Natural killer cell (primary cell): ENCODE measurements around the gene LRRN2. TPM values are rescaled to one million over a fixed set of nuclear protein-coding genes. Genes with fewer than 3 reads are reported as not detected.

Source experiments
- ATAC-seq, 3 donors: fragments of 150-1000 bp in 2 of 3; fragments of 200-7000 bp in 1 of 3; cut with Tn5 transposase; 1 replicate in 1 of 3; 2 replicates in 2 of 3; pipeline ENCODE4 v1.10.0; 2021; ENCODE audit warnings: mild to moderate bottlenecking in 2 of 3, moderate library complexity in 2 of 3
- DNase-seq, 2 donors: peaks; one replicate each; pipeline versions ENCODE4 v3.0.0 to v3.0.0-alpha.2; 2013 to 2021; ENCODE audit warnings: mixed read lengths in 1 of 2
- H3K27ac ChIP-seq: one replicate; pipeline ENCODE4 v1.5.1; 2013; ENCODE audit warnings: mild to moderate bottlenecking, low read length
- H3K27me3 ChIP-seq: one replicate; pipeline ENCODE4 v1.6.1; 2013; ENCODE audit warnings: low read length; ENCODE audit not compliant: control insufficient read depth, insufficient read depth
- H3K36me3 ChIP-seq: one replicate; pipeline ENCODE4 v1.6.1; 2013; ENCODE audit warnings: low read length; ENCODE audit not compliant: control insufficient read depth, insufficient read depth
- H3K4me1 ChIP-seq: one replicate; pipeline ENCODE4 v1.6.1; 2013; ENCODE audit warnings: low read length; ENCODE audit not compliant: control insufficient read depth, insufficient read depth
- H3K4me3 ChIP-seq: one replicate; pipeline ENCODE4 v1.5.1; 2013; ENCODE audit warnings: low read length
- H3K9me3 ChIP-seq: one replicate; pipeline ENCODE4 v1.6.1; 2013; ENCODE audit warnings: low read length; ENCODE audit not compliant: control insufficient read depth, insufficient read depth
- H3K27ac Mint-ChIP-seq, 2 donors: one replicate each; pipeline ENCODE4 v1.8.0; 2022; ENCODE audit warnings: mild to moderate bottlenecking in 2 of 2, mixed read lengths in 2 of 2, moderate library complexity in 1 of 2
- H3K27me3 Mint-ChIP-seq, 2 donors: one replicate each; pipeline ENCODE4 v1.8.0; 2022; ENCODE audit warnings: low read depth in 2 of 2, mixed read lengths in 2 of 2
- H3K36me3 Mint-ChIP-seq: one replicate; pipeline ENCODE4 v1.8.0; 2022; ENCODE audit warnings: mixed read lengths
- H3K4me1 Mint-ChIP-seq, 2 donors: one replicate each; pipeline ENCODE4 v1.8.0; 2022; ENCODE audit warnings: mixed read lengths in 2 of 2
- H3K4me3 Mint-ChIP-seq: one replicate; pipeline ENCODE4 v1.8.0; 2022; ENCODE audit warnings: mild to moderate bottlenecking, moderate library complexity, mixed read lengths
- H3K9me3 Mint-ChIP-seq, 2 donors: one replicate each; pipeline ENCODE4 v1.8.0; 2022; ENCODE audit warnings: mixed read lengths in 2 of 2
- CTCF ChIP-seq: fragments of 200-600 bp; IDR thresholded peaks from one replicate; pipeline ENCODE4 v1.8.0; 2022; ENCODE audit warnings: antibody characterized with exemption
- WGBS: methylation state at CpG from one replicate; pipeline ENCODE4 v1.1.7; 2013; ENCODE audit warnings: missing lambda C conversion rate; ENCODE audit not compliant: insufficient coverage; 5-methylcytosine and 5-hydroxymethylcytosine counted together
- intact Hi-C: fragments of 100-400 bp; cut with micrococcal nuclease; formaldehyde crosslinking; loops from one replicate; pipeline ENCODE4 v1.14.2; 2022
- total RNA-seq, 4 donors: library from RNA; stranded (reverse); fragments of 120-200 nt in 1 of 4; gene quantifications; one replicate each; pipeline versions ENCODE4 v1.2.3 to v1.2.4, GENCODE V29; 2013 to 2022

The LRRN2 gene
- total RNA-seq, 3 donors from 2014 or later (not counting 1 experiment from before 2014, with no cell fraction given) = 0.10 to 0.27 TPM; not detected in 1

- H3K4me1 Mint-ChIP-seq = peaks cover 0 to 7% of the 10 kb centered on the region in 2 donors
- ATAC-seq (no peak), DNase-seq (no peak)
- no peaks in the 10 kb centered on the region for H3K36me3 ChIP-seq
- H3K9me3 Mint-ChIP-seq = no peaks in the 10 kb centered on the region
- TF ChIP-seq CTCF = no peak
- H3K27me3 Mint-ChIP-seq = peaks cover 11% of the 10 kb centered on the region in 2 donors
- intact Hi-C loops = no loop called here
- no peaks in the 10 kb centered on the region for H3K27me3 ChIP-seq
- no peak overlapping the region for H3K4me3 Mint-ChIP-seq
- no peak overlapping the region for H3K27ac Mint-ChIP-seq
- H3K36me3 Mint-ChIP-seq = no peaks in the 10 kb centered on the region
- H3K27ac ChIP-seq = no peak overlapping the region
- H3K9me3 ChIP-seq = no peaks in the 10 kb centered on the region
- no peak overlapping the region for H3K4me3 ChIP-seq
- WGBS = 81% methylated on average over 3 of the region's 3 CpGs
- no peaks in the 10 kb centered on the region for H3K4me1 ChIP-seq
Measured at GRCh38 chr1:204645251-204645650, 40.3 kb downstream of the LRRN2 start.

GRCh38 chr1:204643503-204643902 is 42.0 kb downstream of the LRRN2 start:
- Histone ChIP-seq H3K36me3 (no peaks in the 10 kb centered on the region), H3K4me3 (no peak overlapping the region), H3K27ac (no peak overlapping the region), H3K9me3 (no peaks in the 10 kb centered on the region), H3K4me1 (no peaks in the 10 kb centered on the region), H3K27me3 (no peaks in the 10 kb centered on the region)
- intact Hi-C loops = no loop called here
- Mint-ChIP-seq H3K36me3 (no peaks in the 10 kb centered on the region), H3K27ac (no peak overlapping the region), H3K9me3 (no peaks in the 10 kb centered on the region), H3K27me3 (peaks cover 11% of the 10 kb centered on the region in 2 donors), H3K4me3 (no peak overlapping the region), H3K4me1 (peaks cover 0 to 7% of the 10 kb centered on the region in 2 donors)
- TF ChIP-seq CTCF = no peak
- ATAC-seq (no peak), DNase-seq (no peak)
- WGBS = 81% methylated on average over 6 of the region's 6 CpGs

GRCh38 chr1:204641936-204642335 is 43.6 kb downstream of the LRRN2 start:
- 90% methylated on average over 3 of the region's 3 CpGs for WGBS
- intact Hi-C loops = no loop called here
- Mint-ChIP-seq H3K27ac (no peak overlapping the region), H3K4me1 (peaks cover 0 to 2% of the 10 kb centered on the region in 2 donors), H3K9me3 (no peaks in the 10 kb centered on the region), H3K36me3 (no peaks in the 10 kb centered on the region), H3K27me3 (peaks cover 11% of the 10 kb centered on the region in 2 donors), H3K4me3 (no peak overlapping the region)
- no peaks in the 10 kb centered on the region for H3K36me3 ChIP-seq
- H3K27ac ChIP-seq = no peak overlapping the region
- ATAC-seq (no peak), DNase-seq (no peak)
- no peak overlapping the region for H3K4me3 ChIP-seq
- no peak for TF ChIP-seq CTCF
- H3K9me3 ChIP-seq = no peaks in the 10 kb centered on the region
- H3K4me1 ChIP-seq = no peaks in the 10 kb centered on the region
- H3K27me3 ChIP-seq = no peaks in the 10 kb centered on the region

- no peak overlapping the region for H3K4me3 ChIP-seq
- intact Hi-C loops = no loop called here
- no CpG with 5 or more reads among the region's 1 CpG for WGBS
- Mint-ChIP-seq H3K36me3 (no peaks in the 10 kb centered on the region), H3K27ac (no peak overlapping the region), H3K4me3 (no peak overlapping the region), H3K9me3 (no peaks in the 10 kb centered on the region), H3K4me1 (no peaks in the 10 kb centered on the region), H3K27me3 (peaks cover 11% of the 10 kb centered on the region in 2 donors)
- no peak for TF ChIP-seq CTCF
- no peaks in the 10 kb centered on the region for H3K27me3 ChIP-seq
- ATAC-seq (no peak), DNase-seq (no peak)
- H3K4me1 ChIP-seq = no peaks in the 10 kb centered on the region
- H3K9me3 ChIP-seq = no peaks in the 10 kb centered on the region
- H3K36me3 ChIP-seq = no peaks in the 10 kb centered on the region
- H3K27ac ChIP-seq = no peak overlapping the region
Measured at GRCh38 chr1:204641455-204641854, 44.1 kb downstream of the LRRN2 start.
